MCF 10A (cell line): ENCODE data around the gene RBPJL. TPM values are rescaled to one million over a fixed set of nuclear protein-coding genes. Genes with fewer than 3 reads are reported as not detected.
A peak's percentile ranks its signal among the peaks of the same experiment; 100 is the strongest.

ENCODE experiments used
- BruUV-seq: library from RNA; stranded (reverse); fragments of 400-500 nt; replicated peaks from 2 replicates; lab custom pipeline; 2021; lab: Mats Ljungman, UMichigan
- CTCF ChIA-PET: fragments of 300-600 bp; sonication (Branson Sonifier 250); formaldehyde crosslinking; extraction: SDS; loops from one replicate; lab custom pipeline; 2021; ENCODE audit warnings: antibody characterized with exemption, inconsistent platforms; lab: Yijun Ruan, JAX
- POLR2A ChIA-PET: fragments of 300-600, 350-650 bp; sonication (Branson Sonifier 250); formaldehyde crosslinking; extraction: SDS; loops from one replicate; lab custom pipeline; 2020; ENCODE audit warnings: antibody characterized with exemption, inconsistent platforms; lab: Yijun Ruan, JAX
- DNase-seq: peaks from one replicate; pipeline ENCODE4 v3.0.0-alpha.2; 2018; ENCODE audit not compliant: unreplicated experiment
- H3K27ac Mint-ChIP-seq: one replicate; pipeline ENCODE4 v1.8.0; 2022; ENCODE audit warnings: mild to moderate bottlenecking, low read depth, mixed read lengths; ENCODE audit not compliant: unreplicated experiment
- H3K27me3 Mint-ChIP-seq: one replicate; pipeline ENCODE4 v1.8.0; 2022; ENCODE audit warnings: mixed read lengths; ENCODE audit not compliant: insufficient read depth, unreplicated experiment
- H3K36me3 Mint-ChIP-seq: one replicate; pipeline ENCODE4 v1.8.0; 2022; ENCODE audit warnings: mild to moderate bottlenecking, moderate library complexity, mixed read lengths; ENCODE audit not compliant: insufficient read depth, unreplicated experiment
- H3K4me1 Mint-ChIP-seq: one replicate; pipeline ENCODE4 v1.8.0; 2022; ENCODE audit warnings: mixed read lengths; ENCODE audit not compliant: insufficient read depth, unreplicated experiment
- H3K4me3 Mint-ChIP-seq: one replicate; pipeline ENCODE4 v1.8.0; 2022; ENCODE audit warnings: mild to moderate bottlenecking, moderate library complexity, mixed read lengths; ENCODE audit not compliant: unreplicated experiment
- H3K9me3 Mint-ChIP-seq: one replicate; pipeline ENCODE4 v1.8.0; 2022; ENCODE audit warnings: mixed read lengths; ENCODE audit not compliant: unreplicated experiment
- CTCF ChIP-seq: fragments of 200-600 bp; IDR thresholded peaks from one replicate; pipeline ENCODE4 v1.8.0; 2022; ENCODE audit warnings: antibody characterized with exemption, mild to moderate bottlenecking; ENCODE audit not compliant: unreplicated experiment
- intact Hi-C: fragments of 100-400 bp; cut with micrococcal nuclease; formaldehyde crosslinking; loops from 2 replicates; pipeline ENCODE4 v1.14.1; 2022
- total RNA-seq: library from RNA; stranded (reverse); gene quantifications from 2 replicates; pipeline ENCODE4 v1.2.3, GENCODE V29; 2022

Gene RBPJL
- total RNA-seq, 1 experiment from 2014 or later: not detected

GRCh38 chr20:45329497-45330319 is 23.1 kb downstream of the RBPJL start:
- no peak for TF ChIP-seq CTCF
- no peak for DNase-seq
- BruUV-seq: no TSS peak
- H3K27ac Mint-ChIP-seq: no peak overlapping the region
- H3K9me3 Mint-ChIP-seq: no peaks in the 10 kb centered on the region
- ChIA-PET POLR2A (interaction anchor here (0.8 to 37.4 kb wide), 3 partner anchors 9 to 86 kb away, joined by 3 to 1328 read pairs (median 4); partner anchors contain the start of genes PIGT, SDC4 and SYS1), CTCF (interaction anchor here (0.6 to 1.9 kb wide), 6 partner anchors 16 to 456 kb away, joined by 3 to 7 read pairs (median 4); no protein-coding TSS in a partner anchor)
- H3K4me1 Mint-ChIP-seq: no peaks in the 10 kb centered on the region
- no peaks in the 10 kb centered on the region for H3K27me3 Mint-ChIP-seq
- peaks cover 100% of the 10 kb centered on the region for H3K36me3 Mint-ChIP-seq
- no peak overlapping the region for H3K4me3 Mint-ChIP-seq
- intact Hi-C loops: no loop called here

GRCh38 chr20:45330476-45330875 is 23.8 kb downstream of the RBPJL start:
- no peak overlapping the region for H3K4me3 Mint-ChIP-seq
- POLR2A ChIA-PET: interaction anchor here (0.9 to 37.4 kb wide), 3 partner anchors 12 to 86 kb away, joined by 3 to 1328 read pairs (median 4); partner anchors contain the start of genes PIGT, SDC4 and SYS1
- no peak overlapping the region for H3K27ac Mint-ChIP-seq
- H3K27me3 Mint-ChIP-seq: no peaks in the 10 kb centered on the region
- no peak for TF ChIP-seq CTCF
- intact Hi-C loops: no loop called here
- CTCF ChIA-PET: interaction anchor here (0.6 to 1.9 kb wide), 5 partner anchors 10 to 106 kb away, joined by 3 to 7 read pairs (median 4); partner anchors contain the start of gene SYS1
- BruUV-seq: no TSS peak
- H3K4me1 Mint-ChIP-seq: no peaks in the 10 kb centered on the region
- no peaks in the 10 kb centered on the region for H3K9me3 Mint-ChIP-seq
- peaks cover 100% of the 10 kb centered on the region for H3K36me3 Mint-ChIP-seq
- DNase-seq: no peak

GRCh38 chr20:45336530-45337366 is 30.1 kb downstream of the RBPJL start:
- H3K4me3 Mint-ChIP-seq: peak overlapping the region; percentile 45
- peak overlapping the region; percentile 97 for H3K27ac Mint-ChIP-seq
- POLR2A ChIA-PET: interaction anchor here (0.5 to 37.4 kb wide), 24 partner anchors 10 to 1370 kb away, joined by 3 to 1328 read pairs (median 4); partner anchors contain the start of genes PCIF1, PIGT, SDC4 and SLPI
- H3K9me3 Mint-ChIP-seq: no peaks in the 10 kb centered on the region
- peak; percentile 96 for DNase-seq
- no peaks in the 10 kb centered on the region for H3K27me3 Mint-ChIP-seq
- BruUV-seq: TSS peak; percentile 96
- H3K4me1 Mint-ChIP-seq: peaks cover 50% of the 10 kb centered on the region
- intact Hi-C loops: loop anchor here (1.0 kb wide), 1 partner anchor 27 kb away; the partner anchor contains the start of gene SYS1
- peaks cover 75% of the 10 kb centered on the region for H3K36me3 Mint-ChIP-seq
- no peak for TF ChIP-seq CTCF
- CTCF ChIA-PET: interaction anchor here (0.5 to 4.7 kb wide), 26 partner anchors 10 to 1990 kb away, joined by 3 to 44 read pairs (median 4); partner anchors contain the start of genes PIGT, SDC4 and SYS1
